NT2/D1 (cell line): ENCODE data around the gene ZMPSTE24.

Source experiments
- DNase-seq: peaks from one replicate; pipeline ENCODE4 v3.0.0-alpha.2; 2011; ENCODE audit warnings: low read depth, low spot score
- H3K27me3 ChIP-seq: 2 replicates; pipeline ENCODE4 v1.6.0; 2011; ENCODE audit warnings: mild to moderate bottlenecking; ENCODE audit not compliant: insufficient read length, insufficient read depth
- H3K36me3 ChIP-seq: 2 replicates; pipeline ENCODE4 v1.6.1; 2011; ENCODE audit warnings: mild to moderate bottlenecking, low read length, mixed read lengths; ENCODE audit not compliant: insufficient read depth, insufficient read length
- H3K4me1 ChIP-seq: 2 replicates; pipeline ENCODE4 v1.5.1; 2011; ENCODE audit not compliant: insufficient read depth, insufficient read length
- H3K4me3 ChIP-seq: 2 replicates; pipeline ENCODE4 v1.5.1; 2011; ENCODE audit warnings: low read depth; ENCODE audit not compliant: insufficient read length
- H3K9ac ChIP-seq: 2 replicates; pipeline ENCODE4 v1.6.0; 2011; ENCODE audit warnings: low read depth; ENCODE audit not compliant: insufficient read length
- H3K9me3 ChIP-seq: 2 replicates; pipeline ENCODE4 v1.5.1; 2011; ENCODE audit warnings: mild to moderate bottlenecking, low read length; ENCODE audit not compliant: insufficient read depth
- SUZ12 ChIP-seq: IDR thresholded peaks from 2 replicates; pipeline ENCODE4 v1.6.1; 2011; ENCODE audit not compliant: insufficient read length, insufficient read depth; ENCODE audit errors: extremely low read depth
- YY1 ChIP-seq: IDR thresholded peaks from 2 replicates; pipeline ENCODE4 v1.6.1; 2011; ENCODE audit not compliant: insufficient read length, insufficient read depth
- ZNF274 ChIP-seq: IDR thresholded peaks from 2 replicates; pipeline ENCODE4 v1.6.1; 2011; ENCODE audit warnings: mild to moderate bottlenecking, low read depth, low read length

Gene ZMPSTE24

DNA sequence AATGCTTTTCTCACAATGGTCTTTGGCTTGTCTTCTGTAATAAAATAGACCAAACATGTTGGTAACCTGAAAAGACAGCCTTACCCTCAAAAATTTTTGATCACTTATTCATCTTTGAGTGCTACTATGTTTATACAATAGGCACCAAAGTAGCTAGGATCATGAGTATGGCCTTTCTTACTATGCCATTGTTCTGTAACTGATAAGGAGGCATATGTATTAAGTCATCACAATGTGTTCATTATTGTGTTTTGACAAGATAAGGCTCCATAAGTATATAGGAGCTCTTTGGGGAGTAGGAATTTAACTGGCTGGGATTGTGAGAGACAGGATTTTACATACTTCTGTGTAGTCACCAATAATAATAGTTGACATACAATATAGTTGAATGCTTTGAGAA lies 9.6 kb upstream of the ZMPSTE24 start:
- H3K36me3 ChIP-seq: no peaks in the 10 kb centered on the region
- H3K4me3 ChIP-seq: no peak overlapping the region
- H3K4me1 ChIP-seq: no peaks in the 10 kb centered on the region
- no peak for DNase-seq
- TF ChIP-seq YY1: no peak
- TF ChIP-seq ZNF274: no peak
- no peak for TF ChIP-seq SUZ12
- H3K9me3 ChIP-seq: no peaks in the 10 kb centered on the region
- no peak overlapping the region for H3K9ac ChIP-seq
- no peaks in the 10 kb centered on the region for H3K27me3 ChIP-seq

GRCh38 chr1:40251456-40251855 lies 6.6 kb upstream of the ZMPSTE24 start:
- no peak overlapping the region for H3K9ac ChIP-seq
- peaks cover 9% of the 10 kb centered on the region for H3K36me3 ChIP-seq
- no peak for DNase-seq
- H3K27me3 ChIP-seq: no peaks in the 10 kb centered on the region
- no peak overlapping the region for H3K4me3 ChIP-seq
- H3K4me1 ChIP-seq: no peaks in the 10 kb centered on the region
- TF ChIP-seq YY1: no peak
- no peaks in the 10 kb centered on the region for H3K9me3 ChIP-seq

- TF ChIP-seq SUZ12 (no peak), ZNF274 (no peak), YY1 (no peak)
- no peaks in the 10 kb centered on the region for H3K27me3 ChIP-seq
- DNase-seq: no peak
- peaks cover 9% of the 10 kb centered on the region for H3K36me3 ChIP-seq
- no peak overlapping the region for H3K9ac ChIP-seq
- H3K4me1 ChIP-seq: no peaks in the 10 kb centered on the region
- H3K4me3 ChIP-seq: no peak overlapping the region
- H3K9me3 ChIP-seq: no peaks in the 10 kb centered on the region
These were observed 5.4 kb upstream of the ZMPSTE24 start for GRCh38 chr1:40252601-40253000.

- Histone ChIP-seq H3K36me3 (peaks cover 20% of the 10 kb centered on the region), H3K9ac (no peak overlapping the region), H3K27me3 (no peaks in the 10 kb centered on the region), H3K4me1 (no peaks in the 10 kb centered on the region), H3K9me3 (no peaks in the 10 kb centered on the region), H3K4me3 (no peak overlapping the region)
- no peak for TF ChIP-seq SUZ12
- no peak for TF ChIP-seq ZNF274
- TF ChIP-seq YY1: no peak
- DNase-seq: no peak
These were observed 2.8 kb upstream of the ZMPSTE24 start for GRCh38 chr1:40255231-40255630.

DNA sequence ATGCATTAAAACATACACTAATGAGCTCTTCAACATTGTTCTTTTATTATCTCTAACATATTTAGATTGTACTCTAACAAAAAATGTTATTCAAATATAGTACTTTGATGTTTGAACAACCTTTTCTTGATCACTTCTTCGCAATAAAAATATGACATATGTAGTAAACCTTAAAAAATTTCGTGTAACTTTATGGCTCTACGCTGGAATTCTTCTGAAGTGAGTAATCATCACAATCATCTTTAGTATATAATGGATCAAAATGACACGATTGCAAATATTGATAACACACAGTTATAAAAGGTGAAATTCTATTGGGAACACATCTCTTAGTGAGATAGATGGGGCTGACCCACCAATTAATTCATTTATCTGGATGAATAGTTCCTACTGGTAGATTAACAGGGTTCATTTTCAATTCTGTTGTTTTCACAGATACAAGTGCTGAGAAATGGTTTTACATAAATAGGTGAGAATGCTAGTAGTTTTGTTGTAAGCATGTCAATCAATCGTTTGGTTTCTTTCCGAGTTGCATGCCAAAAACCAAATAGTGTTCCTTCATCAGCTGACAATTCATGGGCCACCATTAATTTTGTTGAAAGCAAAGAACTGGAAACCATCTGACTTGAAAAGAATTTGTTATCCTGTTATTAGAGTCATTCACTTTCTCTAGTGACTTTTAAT lies 1.5 kb upstream of the ZMPSTE24 start:
- no peak for DNase-seq

GRCh38 chr1:40257313-40257687 lies 736 bp upstream of the ZMPSTE24 start:
- Histone ChIP-seq H3K4me3 (peak overlapping the region; percentile 100), H3K27me3 (no peaks in the 10 kb centered on the region), H3K36me3 (peaks cover 40% of the 10 kb centered on the region), H3K9ac (peak overlapping the region; percentile 97), H3K4me1 (no peaks in the 10 kb centered on the region), H3K9me3 (no peaks in the 10 kb centered on the region)
- no peak for DNase-seq
- TF ChIP-seq ZNF274: no peak
- no peak for TF ChIP-seq YY1
- no peak for TF ChIP-seq SUZ12

More for the DNA sequence above, 1.5 kb upstream of the ZMPSTE24 start:
- Histone ChIP-seq H3K9me3 (no peaks in the 10 kb centered on the region), H3K9ac (peak overlapping the region; percentile 97), H3K4me1 (no peaks in the 10 kb centered on the region), H3K4me3 (peak overlapping the region; percentile 100), H3K36me3 (peaks cover 33% of the 10 kb centered on the region), H3K27me3 (no peaks in the 10 kb centered on the region)
- no peak for TF ChIP-seq ZNF274
- no peak for TF ChIP-seq YY1
- TF ChIP-seq SUZ12: no peak

DNA sequence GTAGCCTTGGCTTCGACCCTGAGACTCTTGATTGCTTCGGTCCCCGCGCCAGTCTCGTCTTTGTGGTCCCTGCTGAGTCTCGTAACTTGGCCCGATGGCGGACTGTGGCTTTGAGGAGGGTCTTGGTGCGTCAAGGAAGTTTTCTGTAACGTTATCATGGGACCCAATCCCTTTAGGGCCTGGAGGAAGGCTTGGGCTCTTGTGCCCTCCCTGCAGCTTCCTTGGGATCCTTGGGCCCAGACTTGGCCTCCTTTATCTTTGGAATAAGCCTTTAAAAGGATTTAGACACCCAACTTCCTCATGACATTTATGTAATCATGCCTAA lies 371 bp downstream of the ZMPSTE24 start:
- H3K4me1 ChIP-seq: no peaks in the 10 kb centered on the region
- H3K36me3 ChIP-seq: peaks cover 51% of the 10 kb centered on the region
- H3K27me3 ChIP-seq: no peaks in the 10 kb centered on the region
- H3K9ac ChIP-seq: peak overlapping the region; percentile 100
- peak overlapping the region; percentile 100 for H3K4me3 ChIP-seq
- no peak for DNase-seq
- TF ChIP-seq YY1: no peak
- TF ChIP-seq ZNF274: no peak
- TF ChIP-seq SUZ12: no peak
- no peaks in the 10 kb centered on the region for H3K9me3 ChIP-seq

- H3K4me1 ChIP-seq: no peaks in the 10 kb centered on the region
- H3K9ac ChIP-seq: no peak overlapping the region
- H3K4me3 ChIP-seq: no peak overlapping the region
- no peaks in the 10 kb centered on the region for H3K27me3 ChIP-seq
- TF ChIP-seq ZNF274: no peak
- TF ChIP-seq YY1: no peak
- TF ChIP-seq SUZ12: no peak
- no peak for DNase-seq
- H3K9me3 ChIP-seq: no peaks in the 10 kb centered on the region
- peaks cover 95% of the 10 kb centered on the region for H3K36me3 ChIP-seq
These were observed 6.3 kb downstream of the ZMPSTE24 start for GRCh38 chr1:40264354-40264781.
